HG02642 (cell line): Measurements from ENCODE around the gene PAIP2B.
"Not testable (repeated sequence)": the region's sequence is repeated elsewhere in the genome, so short reads cannot be mapped to it uniquely, and the experiment has no call there.

Experiments used
- ATAC-seq: cut with Tn5 transposase; IDR thresholded peaks from one replicate; pipeline ENCODE4 v1.9.1; 2021; ENCODE audit warnings: mild to moderate bottlenecking; ENCODE audit not compliant: unreplicated experiment, poor library complexity

The PAIP2B gene, protein sequence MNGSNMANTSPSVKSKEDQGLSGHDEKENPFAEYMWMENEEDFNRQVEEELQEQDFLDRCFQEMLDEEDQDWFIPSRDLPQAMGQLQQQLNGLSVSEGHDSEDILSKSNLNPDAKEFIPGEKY

DNA sequence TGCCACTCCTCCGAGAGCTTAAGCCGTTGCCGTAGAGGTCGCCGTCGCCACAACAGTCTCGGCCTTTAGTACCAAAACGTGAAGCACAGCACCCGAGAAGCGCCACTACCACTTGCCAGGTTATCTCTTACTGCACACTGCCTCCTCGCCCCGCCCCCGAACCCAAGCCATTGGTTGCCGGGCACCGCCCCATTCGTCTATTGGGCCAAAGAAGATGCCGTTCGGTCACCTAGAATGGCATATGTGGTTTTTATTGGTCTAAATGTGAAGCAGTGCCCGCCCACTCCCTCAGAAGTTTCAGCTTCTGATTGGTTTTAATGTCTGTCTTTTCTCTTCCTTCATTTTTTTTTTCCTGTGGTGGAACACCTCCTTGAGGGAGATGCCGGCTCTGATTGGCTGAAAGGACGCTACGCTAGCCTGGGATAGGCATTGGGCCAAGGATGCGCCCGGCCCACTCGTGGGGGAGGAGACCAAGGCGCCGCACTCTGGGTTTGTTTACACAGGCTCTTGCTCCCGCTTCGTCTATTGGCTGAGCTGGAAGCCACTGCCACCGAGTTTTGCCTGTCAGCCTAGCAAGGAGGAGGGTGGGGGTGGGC lies at the start of gene PAIP2B:
PAIP2B (minus strand) TSS at position 139 of the 596 bp plus-strand sequence. CDS start 24,514 bp downstream, outside the sequence.
- peak; percentile 97 for ATAC-seq

- no peak for ATAC-seq
Measured at GRCh38 chr2:71275939-71276310, 49.0 kb upstream of the PAIP2B start.

GRCh38 chr2:71269511-71270090 lies 42.7 kb upstream of the PAIP2B start:
- ATAC-seq: no peak

- ATAC-seq: no peak
Measured at GRCh38 chr2:71263386-71263785, 36.5 kb upstream of the PAIP2B start.

- ATAC-seq: no peak
Measured at GRCh38 chr2:71261534-71261933, 34.6 kb upstream of the PAIP2B start.

DNA sequence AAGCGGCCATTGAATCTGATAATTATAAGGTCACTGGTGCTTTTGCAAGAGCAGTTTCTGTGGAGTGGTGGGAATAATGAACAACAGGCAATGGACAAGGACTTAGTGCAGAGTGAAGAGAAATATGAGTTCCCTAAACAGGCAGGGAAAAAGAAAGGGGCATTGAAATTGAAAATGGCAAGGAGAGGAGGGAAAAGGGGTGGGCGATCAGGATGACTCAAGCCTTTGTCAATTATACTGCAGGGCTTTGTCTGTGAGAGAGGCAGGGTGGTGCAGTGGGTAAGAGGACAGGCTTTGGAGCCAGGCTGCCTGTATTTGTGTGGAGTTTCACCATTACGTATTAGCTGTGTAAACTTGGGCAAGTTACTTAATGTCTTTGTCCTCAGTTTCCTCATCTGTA lies 29.5 kb upstream of the PAIP2B start:
- ATAC-seq: no peak

DNA sequence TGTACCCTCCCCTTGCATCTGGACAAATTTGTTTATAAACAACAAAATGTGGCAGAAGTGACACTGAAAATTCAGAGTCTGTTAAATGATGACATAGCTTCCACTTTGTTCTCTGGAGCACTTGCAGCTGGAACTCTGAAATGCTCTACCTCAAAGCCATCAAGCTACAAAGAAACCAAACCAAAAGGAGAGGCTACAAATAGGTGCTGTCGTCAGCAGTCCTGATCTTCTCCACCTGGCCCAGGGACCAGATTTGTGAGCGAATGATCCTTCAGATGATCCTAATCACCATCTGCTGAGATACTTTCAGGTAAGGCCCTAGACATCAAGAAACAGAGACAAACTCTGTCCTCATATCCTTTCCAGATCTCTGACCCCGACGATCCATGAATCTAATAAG lies 27.9 kb upstream of the PAIP2B start:
- ATAC-seq: no peak

GRCh38 chr2:71254078-71254477 lies 27.2 kb upstream of the PAIP2B start:
- ATAC-seq: no peak

GRCh38 chr2:71253476-71253875 lies 26.6 kb upstream of the PAIP2B start:
- ATAC-seq: no peak

DNA sequence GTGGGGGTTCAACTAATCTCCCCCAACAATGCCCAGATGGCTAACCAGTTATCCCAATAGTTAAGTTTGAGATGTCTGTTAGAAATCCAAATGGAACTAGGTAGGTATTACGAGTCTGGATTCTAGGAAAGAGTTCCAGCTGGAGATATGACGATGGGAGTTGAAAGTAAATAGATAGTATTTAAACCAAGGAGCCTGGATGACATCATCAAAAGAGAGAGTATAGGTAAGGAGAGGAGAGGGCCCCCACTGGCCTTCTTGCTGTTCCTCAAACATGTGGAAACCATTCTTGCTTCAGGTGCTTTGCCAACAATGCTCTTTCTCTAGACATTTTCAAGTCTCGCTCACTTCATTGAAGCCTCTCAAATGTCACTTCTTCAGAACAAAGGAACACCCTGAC lies 26.0 kb upstream of the PAIP2B start:
- no peak for ATAC-seq

DNA sequence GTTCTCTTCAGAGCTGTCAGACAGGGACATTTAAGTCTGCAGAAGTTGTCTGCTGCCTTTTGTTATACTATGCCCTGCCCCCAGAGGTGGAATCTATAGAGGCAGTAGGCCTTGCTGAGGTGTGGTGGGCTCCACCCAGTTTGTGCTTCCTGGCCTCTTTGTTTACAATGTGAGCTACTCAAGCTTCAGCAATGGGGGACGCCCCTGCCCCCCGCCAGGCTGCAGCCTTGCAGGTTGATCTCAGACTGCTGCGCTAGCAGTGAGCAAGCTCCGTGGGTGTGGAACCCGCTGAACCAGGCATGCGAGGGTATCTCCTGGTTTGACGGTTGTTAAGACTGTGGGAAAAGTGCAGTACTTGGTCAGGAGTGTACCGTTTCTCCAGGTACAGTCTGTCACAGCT lies 24.0 kb upstream of the PAIP2B start:
- ATAC-seq: no peak

- ATAC-seq: no peak
Measured at GRCh38 chr2:71244302-71244660, 17.4 kb upstream of the PAIP2B start.

DNA sequence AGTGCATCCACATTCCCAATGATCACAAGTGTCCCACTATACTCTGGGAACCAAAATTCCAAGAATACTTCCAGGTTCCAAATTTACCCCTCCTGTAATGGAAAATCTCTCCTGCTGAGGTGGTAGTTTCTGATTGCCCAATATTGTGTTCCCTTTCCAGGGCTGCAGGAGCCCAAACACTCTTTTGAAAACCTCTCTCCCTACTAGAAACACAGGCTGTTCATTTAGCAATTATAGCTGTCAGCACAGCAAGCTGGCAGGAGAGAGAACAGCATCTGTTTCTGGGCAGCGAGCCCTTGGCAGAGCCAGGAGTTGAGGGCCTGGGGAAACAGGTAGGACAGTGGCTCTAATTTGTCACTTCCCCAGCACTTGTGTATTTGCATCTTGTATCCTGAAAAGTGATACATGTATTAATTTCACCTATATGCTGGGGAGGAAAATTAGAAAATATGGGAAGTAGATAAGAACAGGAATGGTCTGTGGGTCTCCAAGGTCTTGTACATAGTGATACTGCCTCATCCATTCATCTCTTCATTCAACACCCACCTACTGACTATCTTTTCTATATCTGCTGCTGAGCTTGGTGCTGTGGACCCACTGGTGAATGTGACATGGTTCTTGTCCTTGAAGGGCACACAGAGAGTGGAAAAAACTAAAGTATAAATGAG lies 16.9 kb upstream of the PAIP2B start:
- no peak for ATAC-seq

DNA sequence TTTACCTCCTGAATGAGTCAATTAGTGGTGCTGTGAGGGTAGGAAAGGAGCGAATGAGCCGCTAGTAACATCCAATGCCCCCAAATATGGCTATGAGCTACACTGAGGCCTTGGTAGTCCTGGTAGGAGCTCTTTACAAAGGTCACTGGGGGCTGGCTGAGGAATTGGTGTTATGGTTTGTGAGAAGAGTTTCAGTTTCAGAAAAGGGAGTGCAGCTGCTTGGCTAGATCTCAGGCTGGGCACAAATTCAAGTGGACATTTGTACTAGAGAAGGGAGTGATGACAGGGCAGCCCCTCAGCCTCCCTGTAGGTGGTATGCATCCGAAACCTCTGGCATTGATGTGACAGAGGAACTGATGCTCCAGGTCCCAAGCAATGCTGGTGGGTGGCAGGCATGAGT lies 13.9 kb upstream of the PAIP2B start:
- no peak for ATAC-seq

DNA sequence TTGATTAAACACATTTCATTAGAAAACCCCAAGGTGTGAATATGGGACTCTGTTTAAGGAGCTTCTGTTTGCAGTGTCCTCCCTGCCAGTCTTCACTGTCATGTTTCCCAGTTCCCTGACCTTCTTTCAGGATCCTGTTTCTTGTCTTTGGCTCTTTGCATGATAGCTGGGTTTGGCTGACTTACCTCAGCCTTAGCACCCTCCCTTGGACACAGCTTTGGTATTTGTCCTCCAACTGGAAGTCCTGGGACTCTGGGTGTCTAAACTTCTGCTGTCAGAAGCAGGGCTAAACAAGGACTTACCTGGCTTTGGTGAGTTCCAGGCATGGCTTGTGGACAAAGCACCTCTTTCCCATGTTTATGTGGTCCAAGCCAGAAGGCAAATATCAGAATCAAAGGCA lies 11.2 kb upstream of the PAIP2B start:
- ATAC-seq: no peak

- ATAC-seq: no peak
Measured at GRCh38 chr2:71235930-71236587, 9.2 kb upstream of the PAIP2B start.

- not testable (repeated sequence) for ATAC-seq
Measured at GRCh38 chr2:71233072-71233471, 6.2 kb upstream of the PAIP2B start.

- peak; percentile 24 for ATAC-seq
Measured at GRCh38 chr2:71226096-71226964, 573 bp downstream of the PAIP2B start.

DNA sequence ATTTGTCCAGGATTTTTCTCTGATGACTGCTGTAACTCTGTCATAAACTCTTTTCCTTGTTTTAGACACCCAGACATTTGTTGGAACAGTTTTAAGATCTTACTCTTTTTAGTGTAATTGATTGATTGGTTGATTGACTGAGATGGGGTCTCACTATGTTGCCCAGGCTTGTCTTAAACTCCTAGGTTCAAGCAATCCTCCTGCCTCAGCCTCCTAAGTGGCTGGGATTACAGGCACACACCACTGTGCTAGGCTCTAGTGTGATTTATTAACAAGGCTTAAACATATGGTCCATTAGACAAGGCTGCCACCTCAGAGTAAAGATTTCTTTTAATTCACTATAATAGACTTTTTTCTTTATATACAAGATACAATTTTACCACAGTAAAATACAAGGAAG lies 2.0 kb downstream of the PAIP2B start:
- ATAC-seq: no peak

GRCh38 chr2:71224457-71224856 lies 2.4 kb downstream of the PAIP2B start:
- no peak for ATAC-seq
